ENCODE data around the gene CDH4. TPM values are rescaled to one million over a fixed set of nuclear protein-coding genes. Genes with fewer than 3 reads are reported as not detected.

The CDH4 gene
- total RNA-seq, 1 experiment from 2014 or later = not detected

DNA sequence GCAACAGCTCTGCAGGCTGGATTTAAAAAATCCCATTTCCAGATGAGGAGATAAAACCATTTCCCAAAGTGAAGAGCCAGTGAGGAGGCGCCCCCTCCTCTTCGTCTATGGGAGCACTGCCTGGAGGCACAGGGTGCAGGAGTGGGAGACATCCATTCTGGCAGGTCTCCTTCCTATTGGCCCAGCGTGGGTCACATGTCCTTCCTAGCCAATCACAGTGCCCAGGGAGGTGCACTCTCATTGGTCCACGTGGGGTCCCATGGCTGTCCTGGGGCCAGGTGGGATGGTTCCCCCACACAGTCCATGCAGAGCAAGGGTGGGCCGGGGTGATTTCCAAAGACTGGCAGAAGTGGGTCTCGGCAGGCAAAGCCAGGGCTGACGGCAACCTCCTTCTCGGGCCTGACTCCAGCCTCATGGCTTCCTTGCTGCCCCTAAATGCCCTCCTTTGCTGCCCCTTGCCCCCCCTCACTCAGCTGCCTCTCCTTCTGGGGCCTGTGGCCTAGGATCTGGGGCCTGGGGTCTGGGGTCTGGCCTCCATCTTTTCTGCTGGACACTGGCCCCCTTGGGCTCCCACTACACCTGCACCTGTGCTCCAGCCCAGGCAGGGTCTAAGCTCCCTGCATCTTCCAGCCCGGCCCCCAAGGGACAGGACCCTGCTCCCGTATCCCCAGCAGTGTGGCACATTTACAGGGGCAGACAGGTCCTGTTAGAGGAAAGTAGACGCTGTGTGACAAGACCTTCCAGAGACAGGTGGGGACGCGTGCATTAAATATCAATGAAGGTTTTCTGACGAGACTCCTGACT is 581.9 kb downstream of the CDH4 start:
- Histone ChIP-seq H2AFZ (no peak overlapping the region), H3K36me3 (ENCODE audit: low read depth) (no peaks in the 10 kb centered on the region), H4K20me1 (ENCODE audit: insufficient read depth) (0 out of 2 replicates have a peak, but pooled peaks cover 9% of the 10 kb centered on the region), H3K79me2 (ENCODE audit: low read depth) (no peaks in the 10 kb centered on the region), H3K9me2 (ENCODE audit: insufficient read depth) (no peaks in the 10 kb centered on the region), H3K9me3 (ENCODE audit: insufficient read depth, low read depth) (no peaks in the 10 kb centered on the region), H3K4me2 (no peak overlapping the region), H3K27me3 (ENCODE audit: insufficient read depth, low read depth) (peaks cover 100% of the 10 kb centered on the region), H3F3A (ENCODE audit: insufficient read depth, low read depth) (no peaks in the 10 kb centered on the region), H3K4me3 (no peak overlapping the region), H3K4me1 (replicated peaks; ENCODE audit: insufficient read depth) (no peaks in the 10 kb centered on the region), H3K27ac (no peak overlapping the region)
- no TSS peak for BruUV-seq (replicated peaks)
- TF ChIP-seq, protein P1, sequence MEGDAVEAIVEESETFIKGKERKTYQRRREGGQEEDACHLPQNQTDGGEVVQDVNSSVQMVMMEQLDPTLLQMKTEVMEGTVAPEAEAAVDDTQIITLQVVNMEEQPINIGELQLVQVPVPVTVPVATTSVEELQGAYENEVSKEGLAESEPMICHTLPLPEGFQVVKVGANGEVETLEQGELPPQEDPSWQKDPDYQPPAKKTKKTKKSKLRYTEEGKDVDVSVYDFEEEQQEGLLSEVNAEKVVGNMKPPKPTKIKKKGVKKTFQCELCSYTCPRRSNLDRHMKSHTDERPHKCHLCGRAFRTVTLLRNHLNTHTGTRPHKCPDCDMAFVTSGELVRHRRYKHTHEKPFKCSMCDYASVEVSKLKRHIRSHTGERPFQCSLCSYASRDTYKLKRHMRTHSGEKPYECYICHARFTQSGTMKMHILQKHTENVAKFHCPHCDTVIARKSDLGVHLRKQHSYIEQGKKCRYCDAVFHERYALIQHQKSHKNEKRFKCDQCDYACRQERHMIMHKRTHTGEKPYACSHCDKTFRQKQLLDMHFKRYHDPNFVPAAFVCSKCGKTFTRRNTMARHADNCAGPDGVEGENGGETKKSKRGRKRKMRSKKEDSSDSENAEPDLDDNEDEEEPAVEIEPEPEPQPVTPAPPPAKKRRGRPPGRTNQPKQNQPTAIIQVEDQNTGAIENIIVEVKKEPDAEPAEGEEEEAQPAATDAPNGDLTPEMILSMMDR (conservative IDR thresholded peaks at IDR 0.05) = no peak
- no peak for TF ChIP-seq EZH2 (IDR thresholded peaks at IDR 0.05; ENCODE audit: low read depth)
- ChIA-PET POLR2A (ENCODE audit: unreplicated experiment) (no interaction called here), CTCF (no interaction called here)
- DNase-seq = no peak
- intact Hi-C loops (cut with micrococcal nuclease; ENCODE audit: unreplicated experiment) = no loop called here

DNA sequence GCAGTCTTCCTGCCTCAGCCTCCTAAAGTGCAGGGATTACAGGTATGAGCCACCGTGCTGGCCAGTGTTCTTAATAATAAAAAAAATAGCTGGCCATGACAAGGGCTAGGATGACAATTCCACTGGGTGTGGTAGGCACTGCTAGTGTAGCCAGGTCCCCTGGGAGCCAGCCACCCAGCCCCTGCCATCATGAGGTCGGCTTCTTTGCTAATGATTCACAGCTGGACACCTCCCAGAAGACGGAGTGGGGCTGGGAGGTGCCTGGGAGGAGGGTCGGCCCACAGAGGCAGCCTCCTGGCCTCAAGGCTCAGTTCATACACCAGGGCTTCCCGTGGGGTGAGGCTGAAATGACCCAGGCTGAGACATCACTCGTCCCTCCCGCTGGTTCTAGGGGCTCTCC is 583.2 kb downstream of the CDH4 start:
- Histone ChIP-seq H3K27ac (no peak overlapping the region), H3K27me3 (ENCODE audit: insufficient read depth, low read depth) (peaks cover 100% of the 10 kb centered on the region), H2AFZ (no peak overlapping the region), H3K9me3 (ENCODE audit: insufficient read depth, low read depth) (no peaks in the 10 kb centered on the region), H3K4me3 (no peak overlapping the region), H3K36me3 (ENCODE audit: low read depth) (no peaks in the 10 kb centered on the region), H3K9me2 (ENCODE audit: insufficient read depth) (no peaks in the 10 kb centered on the region), H3K4me2 (no peak overlapping the region), H3K79me2 (ENCODE audit: low read depth) (no peaks in the 10 kb centered on the region), H3K4me1 (replicated peaks; ENCODE audit: insufficient read depth) (no peaks in the 10 kb centered on the region), H3F3A (ENCODE audit: insufficient read depth, low read depth) (no peaks in the 10 kb centered on the region), H4K20me1 (ENCODE audit: insufficient read depth) (0 out of 2 replicates have a peak, but pooled peaks cover 9% of the 10 kb centered on the region)
- CTCF ChIA-PET = interaction anchor here (0.7 kb wide), 1 partner anchor 39 kb away, joined by 3 read pairs; no protein-coding TSS in a partner anchor
- POLR2A ChIA-PET (ENCODE audit: unreplicated experiment) = no interaction called here
- TF ChIP-seq, protein P1 (conservative IDR thresholded peaks at IDR 0.05) = no peak
- TF ChIP-seq EZH2 (IDR thresholded peaks at IDR 0.05; ENCODE audit: low read depth) = no peak
- DNase-seq = no peak
- BruUV-seq (replicated peaks) = no TSS peak
- intact Hi-C loops (cut with micrococcal nuclease; ENCODE audit: unreplicated experiment) = no loop called here

- no peak for TF ChIP-seq EZH2 (IDR thresholded peaks at IDR 0.05; ENCODE audit: low read depth)
- TF ChIP-seq, protein P1 (conservative IDR thresholded peaks at IDR 0.05) = no peak
- no peak overlapping the region for H2AFZ ChIP-seq
- no peaks in the 10 kb centered on the region for H3K9me3 ChIP-seq (ENCODE audit: insufficient read depth, low read depth)
- no peak overlapping the region for H3K4me3 ChIP-seq
- no peak overlapping the region for H3K27ac ChIP-seq
- H3K4me1 ChIP-seq (replicated peaks; ENCODE audit: insufficient read depth) = no peaks in the 10 kb centered on the region
- intact Hi-C loops (cut with micrococcal nuclease; ENCODE audit: unreplicated experiment) = no loop called here
- ChIA-PET CTCF (no interaction called here), POLR2A (ENCODE audit: unreplicated experiment) (no interaction called here)
- 0 out of 2 replicates have a peak, but pooled peaks cover 9% of the 10 kb centered on the region for H4K20me1 ChIP-seq (ENCODE audit: insufficient read depth)
- no peak overlapping the region for H3K4me2 ChIP-seq
- H3F3A ChIP-seq (ENCODE audit: insufficient read depth, low read depth) = no peaks in the 10 kb centered on the region
- DNase-seq = no peak
- no TSS peak for BruUV-seq (replicated peaks)
- no peaks in the 10 kb centered on the region for H3K9me2 ChIP-seq (ENCODE audit: insufficient read depth)
- no peaks in the 10 kb centered on the region for H3K79me2 ChIP-seq (ENCODE audit: low read depth)
- H3K36me3 ChIP-seq (ENCODE audit: low read depth) = no peaks in the 10 kb centered on the region
- H3K27me3 ChIP-seq (ENCODE audit: insufficient read depth, low read depth) = peaks cover 100% of the 10 kb centered on the region
These were observed 583.8 kb downstream of the CDH4 start for GRCh38 chr20:61835791-61836350.
